SU-DHL-6 (cell line): ENCODE results near the gene ADAMTS14.

ENCODE experiments used
- EZH2phosphoT487 ChIP-seq: fragments of 200-600 bp; sonication (generic), shearing (Covaris generic); conservative IDR thresholded peaks from 2 replicates; pipeline ENCODE4 v1.6.1; 2018; ENCODE audit warnings: mild to moderate bottlenecking, antibody characterized with exemption, low read length, moderate library complexity, mixed read lengths
- TF ChIP-seq, protein P1 (sequence below): fragments of 200-600 bp; sonication (generic); IDR thresholded peaks from one replicate; pipeline ENCODE4 v1.5.1; 2017; ENCODE audit warnings: antibody characterized with exemption, mild to moderate bottlenecking, low read length, moderate library complexity; ENCODE audit not compliant: insufficient read depth, poor library complexity, severe bottlenecking

DNA sequence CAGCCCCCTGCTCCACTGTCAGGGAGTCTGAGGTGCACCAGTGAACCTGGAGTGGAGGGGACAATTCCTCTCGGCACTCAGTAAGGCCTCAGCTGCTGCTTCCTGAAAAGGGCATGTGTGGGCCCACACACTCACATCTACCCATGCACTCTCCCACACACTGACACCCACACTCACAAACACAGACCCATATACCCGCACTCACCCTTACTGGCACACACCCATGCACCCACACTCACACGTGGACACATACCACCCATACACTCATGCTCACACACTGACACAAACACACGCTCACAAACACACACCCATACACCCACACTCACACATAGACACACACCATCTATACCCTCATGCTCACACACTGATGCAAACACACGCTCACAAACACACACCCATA, 31.9 kb downstream of the ADAMTS14 start:
- TF ChIP-seq, protein P1, sequence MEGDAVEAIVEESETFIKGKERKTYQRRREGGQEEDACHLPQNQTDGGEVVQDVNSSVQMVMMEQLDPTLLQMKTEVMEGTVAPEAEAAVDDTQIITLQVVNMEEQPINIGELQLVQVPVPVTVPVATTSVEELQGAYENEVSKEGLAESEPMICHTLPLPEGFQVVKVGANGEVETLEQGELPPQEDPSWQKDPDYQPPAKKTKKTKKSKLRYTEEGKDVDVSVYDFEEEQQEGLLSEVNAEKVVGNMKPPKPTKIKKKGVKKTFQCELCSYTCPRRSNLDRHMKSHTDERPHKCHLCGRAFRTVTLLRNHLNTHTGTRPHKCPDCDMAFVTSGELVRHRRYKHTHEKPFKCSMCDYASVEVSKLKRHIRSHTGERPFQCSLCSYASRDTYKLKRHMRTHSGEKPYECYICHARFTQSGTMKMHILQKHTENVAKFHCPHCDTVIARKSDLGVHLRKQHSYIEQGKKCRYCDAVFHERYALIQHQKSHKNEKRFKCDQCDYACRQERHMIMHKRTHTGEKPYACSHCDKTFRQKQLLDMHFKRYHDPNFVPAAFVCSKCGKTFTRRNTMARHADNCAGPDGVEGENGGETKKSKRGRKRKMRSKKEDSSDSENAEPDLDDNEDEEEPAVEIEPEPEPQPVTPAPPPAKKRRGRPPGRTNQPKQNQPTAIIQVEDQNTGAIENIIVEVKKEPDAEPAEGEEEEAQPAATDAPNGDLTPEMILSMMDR, result no peak
- no peak for TF ChIP-seq EZH2phosphoT487
